Measurements from ENCODE around the gene SLC13A3. TPM values are rescaled to one million over a fixed set of nuclear protein-coding genes. Genes with fewer than 3 reads are reported as not detected.

Gene SLC13A3
- 0.38 and 2.3 TPM in 2 replicates for total RNA-seq

GRCh38 chr20:46651091-46651962 lies at the start of gene SLC13A3:
SLC13A3 (minus strand) TSS chr20:46651459; CDS start chr20:46651421, 38 bp downstream.

GRCh38 chr20:46689082-46689753 lies 38.0 kb upstream of the SLC13A3 start, which contains the start of gene TP53RK:
TP53RK (minus strand) TSS chr20:46689444; CDS start chr20:46689414, 30 bp downstream.

GRCh38 chr20:46550461-46550860 lies 100.8 kb downstream of the SLC13A3 start, which contains the start of gene OCSTAMP:
OCSTAMP (minus strand) TSS chr20:46550654; CDS start chr20:46550560, 94 bp downstream.

GRCh38 chr20:46512943-46513844 lies 138.1 kb downstream of the SLC13A3 start, which contains the start of gene ZNF334:
ZNF334 (minus strand) TSS chr20:46513559; CDS start chr20:46512102, 1,457 bp downstream.

Other genes with a start within 250 kb of the SLC13A3 start
- gene ELMO2, start 244.8 kb downstream of the SLC13A3 start, total RNA-seq, result 32.1 and 38.3 TPM in 2 replicates
- gene ZNF334, start 137.9 kb downstream of the SLC13A3 start, total RNA-seq, result 2.5 and 3.1 TPM in 2 replicates
- not detected in 2 replicates for gene OCSTAMP, start 100.8 kb downstream of the SLC13A3 start, total RNA-seq
- 13.2 and 17.4 TPM in 2 replicates for gene TP53RK, start 38.0 kb upstream of the SLC13A3 start, total RNA-seq
- 32.2 and 49.3 TPM in 2 replicates for gene SLC2A10, start 58.2 kb upstream of the SLC13A3 start, total RNA-seq
- gene EYA2, start 243.4 kb upstream of the SLC13A3 start, total RNA-seq, result 0.19 and 0.28 TPM in 2 replicates